Urothelium cell line (cell line): Measurements from ENCODE around the gene S100A8.
A peak's percentile ranks its signal among the peaks of the same experiment; 100 is the strongest.

Source experiments
- DNase-seq: peaks from one replicate; pipeline ENCODE4 v3.0.0; 2011; ENCODE audit warnings: low spot score, mixed read lengths
- FAIRE-seq: peaks from 2 replicates; lab custom pipeline; 2011; peaks lifted over from hg19 to GRCh38; lab: Jason Lieb, UNC

S100A8 gene

DNA sequence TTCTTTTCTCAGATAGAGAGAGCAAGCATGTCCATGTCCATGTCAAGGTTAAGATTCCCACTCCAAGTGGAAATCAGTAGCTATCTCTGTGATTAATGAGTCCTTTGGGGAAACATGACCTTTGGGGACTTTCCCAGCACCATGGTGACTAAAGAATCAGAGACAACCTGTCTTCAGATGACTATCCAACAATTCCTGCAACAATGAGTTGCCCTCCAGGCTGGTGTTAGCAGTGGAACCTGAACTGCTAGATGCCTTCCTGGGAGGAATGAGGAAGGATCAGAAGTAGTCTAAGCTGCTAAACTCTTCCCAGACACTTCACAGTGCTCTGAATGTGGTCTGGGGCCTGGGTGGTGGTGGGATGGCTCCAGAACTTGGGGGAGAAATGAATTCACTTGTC, 26.7 kb downstream of the S100A8 start:
- FAIRE-seq: no peak
- no peak for DNase-seq

GRCh38 chr1:153363641-153364040, 27.2 kb downstream of the S100A8 start:
- DNase-seq (no peak), FAIRE-seq (no peak)

DNA sequence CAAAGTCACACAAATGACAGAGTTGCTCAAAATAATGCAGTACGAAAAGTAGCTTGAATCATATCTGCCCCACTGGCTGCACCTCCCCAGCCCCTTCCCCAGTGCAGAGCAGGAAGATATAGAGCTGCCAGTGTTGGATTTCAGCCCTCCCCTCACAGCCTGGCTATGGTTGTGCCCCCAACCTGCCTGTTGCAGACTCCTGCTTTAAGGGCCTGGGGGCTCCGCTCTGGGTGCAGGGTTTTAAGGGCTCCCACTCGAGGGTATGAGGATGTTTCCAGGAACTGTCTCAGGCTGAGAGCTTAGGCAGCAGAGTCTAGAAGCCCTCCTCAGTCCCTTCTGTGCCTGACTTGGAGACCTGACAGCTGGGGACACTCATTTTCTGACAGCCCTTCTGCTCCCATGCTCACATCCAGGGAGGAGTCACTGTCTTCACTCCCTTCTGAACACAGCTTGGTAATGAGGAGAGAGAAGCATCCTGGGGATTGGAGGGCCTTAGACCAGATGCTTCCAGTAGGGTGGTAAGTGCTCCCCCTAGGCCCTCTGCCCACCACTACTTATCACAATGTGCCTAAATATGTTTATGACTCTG, 28.6 kb downstream of the S100A8 start:
- FAIRE-seq (no peak), DNase-seq (no peak)

GRCh38 chr1:153361480-153362109, 29.3 kb downstream of the S100A8 start:
- DNase-seq: no peak
- no peak for FAIRE-seq

- DNase-seq: no peak
- FAIRE-seq: no peak
These were observed 30.0 kb downstream of the S100A8 start for GRCh38 chr1:153360592-153361479.

- FAIRE-seq (no peak), DNase-seq (no peak)
These were observed 30.7 kb downstream of the S100A8 start for GRCh38 chr1:153360190-153360589.

DNA sequence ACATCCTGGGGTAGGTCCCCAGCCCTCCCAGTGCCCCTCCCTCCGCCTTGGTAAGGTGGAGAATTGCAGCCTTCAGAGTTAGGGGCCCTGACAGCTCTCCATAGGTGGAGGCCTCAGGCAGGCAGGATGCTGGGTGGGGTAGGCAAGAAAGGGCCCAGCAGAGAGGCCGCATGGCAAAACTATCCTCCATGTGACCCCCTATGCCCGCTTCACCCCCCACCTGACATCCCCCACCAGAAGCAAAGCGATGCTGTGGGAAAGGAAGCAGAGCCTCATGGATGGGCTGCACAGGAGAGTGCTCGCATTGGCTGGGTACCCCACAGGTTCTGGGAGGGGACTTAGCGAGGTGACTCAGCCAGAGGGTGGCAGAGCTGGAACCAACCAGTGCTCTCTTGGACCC, 31.6 kb downstream of the S100A8 start:
- FAIRE-seq (no peak), DNase-seq (no peak)

DNA sequence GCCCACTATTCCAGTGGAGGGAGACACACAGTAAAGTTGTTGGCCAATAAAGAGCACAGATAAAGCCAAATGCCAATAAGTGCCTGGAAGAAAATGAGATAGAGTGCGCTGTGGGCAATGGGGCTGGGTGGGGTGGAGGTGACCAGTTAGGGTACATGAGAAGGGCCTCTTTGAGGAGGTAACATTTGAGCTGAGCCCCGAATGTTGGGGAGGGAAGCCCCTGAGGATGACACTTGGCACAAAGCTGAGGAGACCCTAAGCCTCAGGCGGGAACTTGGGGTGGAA, 32.2 kb downstream of the S100A8 start:
- no peak for FAIRE-seq
- DNase-seq: no peak

DNA sequence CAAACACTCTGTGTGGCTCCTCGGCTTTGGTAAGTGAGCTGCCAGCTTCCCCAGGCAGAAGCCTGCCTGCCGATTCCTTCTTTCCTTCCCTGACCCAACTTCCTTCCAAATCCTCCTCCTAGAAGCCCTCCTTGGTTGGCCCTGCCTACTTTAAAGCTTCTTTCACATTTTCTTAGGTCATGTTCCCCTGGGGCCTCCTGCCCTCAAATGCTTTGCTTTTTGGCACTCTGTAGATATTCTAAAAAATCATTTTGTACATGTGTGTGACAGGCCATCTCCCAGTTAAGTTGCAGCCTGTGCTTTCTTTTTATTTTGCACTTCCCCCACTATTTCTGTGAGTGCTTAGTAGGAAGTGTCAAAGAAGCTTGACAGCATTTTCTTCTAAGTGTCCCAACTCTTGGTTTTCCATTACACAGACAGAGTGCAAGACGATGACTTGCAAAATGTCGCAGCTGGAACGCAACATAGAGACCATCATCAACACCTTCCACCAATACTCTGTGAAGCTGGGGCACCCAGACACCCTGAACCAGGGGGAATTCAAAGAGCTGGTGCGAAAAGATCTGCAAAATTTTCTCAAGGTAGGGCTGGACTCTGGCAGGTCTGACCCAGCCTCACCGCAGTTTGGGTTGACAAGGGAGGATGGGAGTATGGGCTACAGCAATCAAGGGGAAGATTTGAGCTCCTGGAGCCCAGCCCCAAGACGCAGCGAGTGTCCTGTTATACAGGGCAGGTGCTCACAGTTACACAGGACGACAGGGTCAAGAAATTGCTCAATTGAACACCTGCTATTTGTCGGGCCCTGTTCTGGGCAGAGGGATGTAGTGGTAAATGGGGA, 32.8 kb downstream of the S100A8 start, which contains the start of gene S100A9:
Gene S100A9, plus strand, starts transcription at position 2 of the 838 bp plus-strand sequence. Its CDS starts 430 bp downstream, at position 432.
- DNase-seq: no peak
- FAIRE-seq: no peak

DNA sequence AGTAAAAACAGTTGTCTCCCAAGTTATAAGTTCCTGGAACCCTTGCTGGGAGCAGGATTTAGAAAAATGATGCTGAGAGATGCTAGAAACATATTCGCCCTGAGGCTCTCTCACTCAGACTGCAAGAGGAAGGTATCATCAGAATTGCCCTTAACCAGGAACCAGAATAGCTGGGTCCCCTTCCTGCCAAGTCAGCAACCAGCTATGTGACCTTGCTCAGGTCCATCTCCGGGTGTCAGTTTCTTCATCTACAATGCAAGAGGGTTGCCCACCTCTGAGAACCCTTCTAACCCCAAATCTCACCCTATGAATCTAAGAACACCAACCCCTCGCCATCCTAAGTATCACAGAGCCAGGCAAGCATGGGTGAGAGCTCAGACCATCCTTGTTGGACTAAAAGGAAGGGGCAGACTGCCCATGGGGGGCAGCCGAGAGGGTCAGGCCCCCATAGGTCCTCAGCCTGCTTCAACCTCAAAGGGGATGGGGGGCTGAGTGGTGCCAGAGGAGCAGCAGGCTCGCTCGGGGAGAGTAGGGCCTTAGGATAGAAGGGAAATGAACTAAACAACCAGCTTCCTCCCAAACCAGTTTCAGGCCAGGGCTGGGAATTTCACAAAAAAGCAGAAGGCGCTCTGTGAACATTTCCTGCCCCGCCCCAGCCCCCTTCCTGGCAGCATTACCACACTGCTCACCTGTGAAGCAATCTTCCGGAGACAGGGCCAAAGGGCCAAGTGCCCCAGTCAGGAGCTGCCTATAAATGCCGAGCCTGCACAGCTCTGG, 33.6 kb downstream of the S100A8 start:
- DNase-seq (no peak), FAIRE-seq (no peak)

DNA sequence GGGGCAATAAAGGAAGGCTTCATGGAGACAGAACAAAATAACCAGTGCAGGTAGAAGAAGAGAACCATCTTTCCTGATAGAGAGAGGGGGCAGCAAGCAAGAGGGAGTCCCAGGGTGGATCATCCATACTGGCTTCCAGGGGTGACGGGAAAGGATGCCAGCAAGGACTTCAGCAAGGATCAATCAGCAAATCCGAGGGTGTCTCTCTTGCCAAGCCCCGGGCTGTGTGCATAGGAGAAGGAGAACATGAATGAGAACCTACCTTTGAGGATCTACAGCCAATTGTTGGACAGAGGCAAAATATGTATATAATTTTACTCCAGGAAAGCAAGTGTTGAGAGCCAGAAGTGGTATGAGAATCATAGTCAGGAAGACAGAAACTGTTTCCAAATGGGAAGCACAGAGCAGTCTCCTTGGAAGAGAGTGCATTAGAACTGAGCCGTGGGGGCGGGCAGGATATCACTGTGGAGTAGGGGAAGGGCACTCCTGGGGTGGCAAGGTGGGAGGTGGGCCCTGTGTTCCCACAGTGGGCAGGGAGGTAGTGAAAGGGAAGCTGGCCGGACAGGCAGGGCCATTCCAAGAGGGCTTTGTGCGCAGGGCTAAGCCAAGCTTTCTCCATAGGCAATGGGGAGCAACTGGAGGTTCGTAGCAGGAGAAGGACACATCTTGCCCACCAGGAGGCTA, 34.3 kb downstream of the S100A8 start:
- FAIRE-seq (no peak), DNase-seq (no peak)

GRCh38 chr1:153355445-153356071, 35.3 kb downstream of the S100A8 start:
- peak; percentile 80 for DNase-seq
- no peak for FAIRE-seq

- no peak for FAIRE-seq
These were observed 36.2 kb downstream of the S100A8 start for GRCh38 chr1:153354515-153355193.

DNA sequence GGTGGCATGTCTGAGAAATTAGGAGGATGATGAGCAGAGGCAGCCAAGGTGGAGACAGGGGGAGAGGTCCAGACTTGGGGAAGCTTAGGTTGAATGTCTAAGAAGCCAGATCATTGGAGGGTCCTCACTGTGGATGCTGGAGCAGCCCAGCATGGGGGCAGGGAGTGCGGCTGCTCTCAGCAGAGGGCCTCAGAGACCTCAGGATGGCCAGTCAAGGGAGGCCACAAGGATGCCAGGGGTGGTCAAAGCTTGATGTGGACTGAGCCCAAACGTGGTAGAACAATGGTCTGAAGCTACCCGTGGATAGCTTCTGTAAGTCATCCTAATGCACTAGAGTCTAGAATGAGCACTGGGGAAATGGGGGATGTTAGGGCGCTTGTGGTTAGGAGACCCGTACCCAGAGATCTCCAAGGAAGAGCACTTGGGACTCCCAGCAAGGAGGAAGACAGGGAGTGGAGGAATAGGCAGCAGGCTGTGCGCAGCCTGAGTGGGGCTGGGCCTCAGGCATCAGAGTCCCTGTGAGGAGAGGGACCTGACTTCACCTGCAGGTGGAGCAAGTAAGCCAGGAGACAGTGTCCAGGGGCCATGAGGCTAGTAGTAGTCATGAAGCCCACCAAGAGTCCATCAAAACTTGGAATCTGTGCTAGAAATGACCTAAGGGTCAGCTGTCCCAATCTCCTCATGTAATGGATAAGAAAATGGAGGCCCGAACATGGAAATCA, 37.5 kb downstream of the S100A8 start:
- DNase-seq: peak; percentile 62
- no peak for FAIRE-seq

More at GRCh38 chr1:153354515-153355193, 36.2 kb downstream of the S100A8 start:
- DNase-seq: no peak

GRCh38 chr1:153352523-153352922, 38.4 kb downstream of the S100A8 start:
- peak; percentile 79 for DNase-seq
- FAIRE-seq: no peak

GRCh38 chr1:153350321-153350957, 40.4 kb downstream of the S100A8 start:
- DNase-seq (no peak), FAIRE-seq (no peak)
